ENCODE measurements around the gene GLRA3. TPM values are rescaled to one million over a fixed set of nuclear protein-coding genes. Genes with fewer than 3 reads are reported as not detected.

Gene GLRA3
- total RNA-seq = 6.9 TPM

DNA sequence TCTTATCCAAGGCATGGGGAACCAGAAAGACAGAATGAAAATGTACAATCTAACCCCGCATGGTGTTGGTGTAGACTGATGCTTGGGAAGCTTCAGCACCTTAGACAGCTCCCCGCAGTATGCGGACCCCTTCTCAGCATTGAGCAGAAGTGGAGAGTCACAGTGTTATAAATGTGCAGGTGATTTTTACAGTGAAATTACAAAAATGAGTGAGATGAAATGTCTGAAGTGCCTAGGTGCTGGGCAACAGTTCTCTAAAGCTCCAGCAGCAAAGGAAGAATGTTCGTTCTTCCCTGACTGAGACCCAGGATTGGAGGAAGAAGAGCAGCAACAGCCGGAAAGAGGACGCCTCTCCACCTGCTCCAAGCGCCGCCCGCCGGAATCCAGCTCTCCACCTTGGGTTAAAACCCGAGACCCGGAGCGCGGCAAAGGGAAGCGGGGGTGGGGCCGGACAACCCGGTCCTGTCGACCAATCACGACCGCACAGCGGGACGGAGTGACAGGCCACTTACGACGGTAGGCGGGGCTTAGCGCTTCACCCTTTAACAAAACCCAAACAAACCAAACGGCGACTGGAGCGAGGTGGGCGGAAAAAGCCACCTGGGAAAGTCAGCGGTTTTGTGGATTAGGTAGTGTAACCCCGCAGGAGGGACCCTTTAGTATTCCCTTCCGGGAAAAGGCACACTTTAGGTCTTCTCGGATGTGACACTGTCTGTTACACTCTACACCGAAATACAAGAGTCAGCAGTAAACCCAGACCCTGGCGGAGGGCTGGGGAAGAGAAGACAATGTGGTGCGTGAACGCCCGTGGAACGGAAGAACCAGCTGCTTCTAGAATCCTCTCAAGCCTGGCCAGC is at the start of gene GLRA3:
Gene GLRA3, minus strand, starts transcription at position 403 of the 857 bp plus-strand sequence. CDS start 436 bp downstream, outside the sequence.

Other genes starting within 250 kb of the GLRA3 start
- gene ADAM29, start 89.1 kb upstream of the GLRA3 start, total RNA-seq = 0.63 TPM